NCI-H187 treated with DMSO at 0.1 percent for 48 hours (cell line): Measurements from ENCODE around the gene TNFRSF17.
"Not testable (repeated sequence)": the region's sequence is repeated elsewhere in the genome, so short reads cannot be mapped to it uniquely, and the experiment has no call there.

ENCODE experiments used
- DNase-seq: peaks from one replicate; lab custom pipeline; 2025; lab: John Stamatoyannopoulos, UW

Gene TNFRSF17

DNA sequence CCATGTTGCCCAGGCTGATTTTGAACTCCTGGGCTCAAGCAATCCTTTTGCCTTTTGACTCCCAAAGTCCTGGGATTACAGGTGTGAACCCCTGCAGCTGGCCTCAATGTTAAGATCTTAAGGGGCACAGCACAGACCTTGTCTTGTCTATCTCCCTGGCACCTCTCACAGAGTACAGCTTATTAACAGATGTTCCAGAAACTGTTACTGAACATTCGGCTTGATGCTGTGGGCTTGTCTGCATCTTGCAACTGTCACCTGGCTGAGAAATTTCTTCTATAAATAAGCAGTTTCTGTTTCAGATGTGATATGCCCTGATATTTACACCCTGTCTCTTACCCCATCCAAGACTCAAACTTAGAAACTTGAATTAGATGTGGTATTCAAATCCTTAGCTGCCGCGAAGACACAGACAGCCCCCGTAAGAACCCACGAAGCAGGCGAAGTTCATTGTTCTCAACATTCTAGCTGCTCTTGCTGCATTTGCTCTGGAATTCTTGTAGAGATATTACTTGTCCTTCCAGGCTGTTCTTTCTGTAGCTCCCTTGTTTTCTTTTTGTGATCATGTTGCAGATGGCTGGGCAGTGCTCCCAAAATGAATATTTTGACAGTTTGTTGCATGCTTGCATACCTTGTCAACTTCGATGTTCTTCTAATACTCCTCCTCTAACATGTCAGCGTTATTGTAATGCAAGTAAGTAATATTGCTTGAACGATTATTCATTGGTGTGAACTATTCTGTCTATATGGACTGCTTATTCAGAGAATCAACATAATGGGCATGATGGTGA is at the start of gene TNFRSF17:
TNFRSF17 (plus strand) TSS at position 450 of the 791 bp plus-strand sequence; CDS start at position 565, 115 bp downstream.
- no peak for DNase-seq

- peak; percentile 76 for DNase-seq
Observed at GRCh38 chr16:11915644-11916523, 49.1 kb upstream of the TNFRSF17 start, which contains the start of gene GSPT1. TSS of gene GSPT1 (minus strand) at chr16:11915956. CDS start at chr16:11915720, 236 bp downstream.

GRCh38 chr16:11916524-11917285 is 48.3 kb upstream of the TNFRSF17 start:
- DNase-seq: no peak

DNA sequence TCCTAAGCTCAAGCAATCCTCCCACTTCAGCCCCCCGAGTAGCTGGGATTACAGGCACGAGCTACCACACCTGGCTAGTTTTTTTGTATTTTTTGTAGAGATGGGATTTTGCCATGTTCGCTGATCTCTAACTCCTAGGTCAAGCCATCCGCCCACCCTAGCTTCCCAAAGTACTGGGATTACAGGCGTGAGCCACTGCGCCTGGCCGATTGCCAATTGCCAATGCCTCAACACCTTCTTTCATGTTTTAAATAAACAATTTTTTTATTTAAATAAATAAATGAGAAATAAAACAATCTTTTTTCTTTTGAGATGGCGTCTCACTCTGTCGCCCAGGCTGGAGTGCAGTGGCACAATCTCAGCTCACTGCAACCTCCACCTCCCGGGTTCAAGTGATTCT is 41.0 kb upstream of the TNFRSF17 start:
- not testable (repeated sequence) for DNase-seq

GRCh38 chr16:11927350-11927749 is 37.7 kb upstream of the TNFRSF17 start:
- not testable (repeated sequence) for DNase-seq

DNA sequence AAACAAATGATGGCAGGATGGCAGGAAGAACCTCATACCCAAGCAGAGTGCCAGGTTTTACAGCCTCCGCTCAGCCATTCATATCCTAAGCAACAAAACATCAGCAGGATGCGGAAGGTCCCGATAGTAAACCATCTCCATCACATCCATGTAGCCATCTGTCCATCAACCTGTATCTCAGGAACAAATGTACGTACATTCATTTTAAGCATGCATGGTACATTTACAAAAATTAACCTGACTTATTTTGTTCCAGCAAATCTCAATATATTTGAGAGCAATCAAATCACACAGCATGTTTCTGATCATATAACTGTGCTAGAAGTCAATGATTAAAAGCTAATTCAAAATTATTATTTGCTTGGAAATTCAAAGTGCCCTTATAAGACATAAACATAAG is 23.1 kb upstream of the TNFRSF17 start, which contains the start of gene NPIPB2:
NPIPB2 (minus strand) TSS at position 101 of the 400 bp plus-strand sequence; CDS start at position 101, 0 bp downstream.
- not testable (repeated sequence) for DNase-seq

DNA sequence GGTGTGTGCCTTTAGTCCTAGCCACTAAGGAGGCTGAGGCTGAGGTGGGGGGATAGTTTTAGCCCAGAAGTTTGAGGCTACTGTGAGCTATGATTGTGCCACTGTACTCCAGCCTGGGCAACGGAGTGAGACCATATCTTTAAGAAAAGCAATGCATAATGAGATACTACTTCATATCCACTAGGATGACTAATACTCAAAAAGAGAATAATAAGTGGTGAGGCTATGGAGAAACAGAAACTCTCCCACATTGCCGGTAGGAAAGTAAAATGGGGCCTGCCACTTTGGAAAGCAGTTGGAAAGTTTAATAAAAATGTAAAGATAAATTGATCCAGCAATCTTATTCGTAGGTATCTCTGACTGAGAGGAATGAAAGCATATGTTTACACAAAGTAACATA is 18.6 kb upstream of the TNFRSF17 start:
- no peak for DNase-seq

DNA sequence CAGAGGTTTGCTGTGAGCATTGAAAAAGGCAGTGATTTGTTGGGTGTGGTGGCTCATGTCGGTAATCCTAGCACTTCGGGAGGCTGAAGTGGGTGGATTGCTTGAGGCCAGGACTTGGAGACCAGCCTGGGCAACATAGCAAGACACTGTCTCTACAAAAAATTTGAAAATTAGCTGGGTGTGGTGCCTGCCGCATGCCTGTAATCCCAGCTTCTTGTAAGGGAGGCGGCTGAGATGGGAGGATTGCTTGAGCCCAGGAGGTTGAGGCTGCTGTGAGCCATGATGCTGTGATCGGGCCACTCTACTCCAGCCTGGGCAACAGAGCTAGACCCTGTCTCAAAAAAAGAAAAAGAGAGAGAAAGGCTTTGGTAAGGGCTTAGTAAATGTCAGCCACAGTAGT is 16.2 kb upstream of the TNFRSF17 start:
- no peak for DNase-seq

DNA sequence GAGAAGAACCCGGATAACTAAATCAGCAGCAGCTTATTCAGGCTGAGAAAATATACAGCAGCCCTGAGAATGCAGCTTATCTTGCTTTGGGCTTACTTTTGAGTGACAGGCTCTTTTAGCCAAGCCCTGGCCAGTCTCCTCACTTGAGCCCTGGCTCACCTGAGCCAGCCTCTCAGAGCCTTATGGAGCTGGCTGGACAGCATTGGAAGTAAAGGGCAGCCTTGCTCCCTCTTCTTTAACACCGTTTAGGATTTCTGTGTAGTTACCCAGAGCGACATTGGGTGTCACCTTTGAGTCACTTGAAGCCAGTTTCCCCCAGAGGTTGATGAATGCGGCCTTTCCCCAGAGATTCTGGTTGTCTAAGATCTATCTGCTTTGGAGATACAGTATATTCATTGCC is 15.5 kb upstream of the TNFRSF17 start:
- no peak for DNase-seq

GRCh38 chr16:11950388-11950787 is 14.6 kb upstream of the TNFRSF17 start:
- DNase-seq: no peak

GRCh38 chr16:11953576-11953975 is 11.4 kb upstream of the TNFRSF17 start:
- not testable (repeated sequence) for DNase-seq

DNA sequence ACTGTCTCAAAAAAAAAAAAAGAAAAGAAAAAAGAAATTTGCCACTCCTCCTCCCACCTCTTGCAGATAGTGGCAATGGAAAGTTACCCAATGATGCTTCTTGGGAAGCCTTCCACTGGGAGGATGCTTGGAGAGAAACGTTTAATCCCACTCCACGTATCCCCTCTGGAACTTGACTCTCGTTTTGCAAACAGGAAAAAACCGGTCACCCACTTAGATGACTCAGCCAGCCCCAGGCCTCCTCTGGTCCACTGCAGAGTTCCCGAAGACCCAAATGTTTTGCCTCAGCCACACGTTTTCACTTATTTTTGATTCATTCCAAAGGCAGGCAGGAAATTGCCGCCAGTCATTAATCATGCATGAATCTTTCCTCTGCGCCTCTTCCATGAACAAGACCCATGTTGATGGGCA is 9.3 kb upstream of the TNFRSF17 start:
- DNase-seq: no peak

- no peak for DNase-seq
Observed at GRCh38 chr16:11956558-11956957, 8.5 kb upstream of the TNFRSF17 start.

DNA sequence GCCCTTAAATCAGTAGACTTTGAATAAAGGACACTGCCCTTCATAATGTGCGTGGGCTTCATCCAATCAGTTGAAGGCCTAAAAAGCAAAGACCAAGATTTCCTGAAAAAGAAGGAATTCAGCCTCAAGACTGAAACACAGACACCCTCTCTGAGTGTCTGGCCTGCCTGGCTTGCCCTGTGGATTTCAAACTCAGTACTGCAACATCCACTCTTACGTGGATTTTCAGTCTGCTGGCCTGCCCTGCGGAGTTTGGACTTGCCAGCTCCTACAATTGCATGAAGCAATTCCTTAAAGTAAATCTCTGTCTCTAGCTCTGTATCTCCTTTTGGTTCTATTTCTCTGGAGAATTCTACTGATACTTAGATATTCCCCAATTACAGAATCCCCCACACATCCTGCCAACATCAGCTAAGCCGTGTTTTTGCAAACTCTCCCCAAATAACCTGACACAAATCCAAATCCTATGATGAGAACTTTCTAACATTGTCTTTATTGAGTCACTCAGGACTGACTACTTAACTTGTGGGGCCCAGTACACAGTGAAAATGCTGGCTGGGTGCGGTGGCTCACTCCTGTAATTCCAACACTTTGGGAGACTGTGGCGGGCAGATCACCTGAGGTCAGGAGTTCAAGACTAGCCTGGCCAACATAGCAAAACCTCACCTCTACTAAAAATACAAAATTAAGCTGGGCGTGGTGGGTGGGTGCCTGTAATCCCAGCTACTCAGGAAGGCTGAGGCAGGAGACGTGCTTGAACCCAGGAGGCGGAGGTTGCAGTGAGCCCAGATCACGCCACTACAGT is 7.2 kb upstream of the TNFRSF17 start:
- no peak for DNase-seq

- not testable (repeated sequence) for DNase-seq
Observed at GRCh38 chr16:11962457-11962856, 2.6 kb upstream of the TNFRSF17 start.

- not testable (repeated sequence) for DNase-seq
Observed at GRCh38 chr16:11962978-11963377, 2.0 kb upstream of the TNFRSF17 start.

GRCh38 chr16:11963706-11964105 is 1.3 kb upstream of the TNFRSF17 start:
- DNase-seq: no peak

- DNase-seq: no peak
Observed at GRCh38 chr16:11966173-11966572, 1.2 kb downstream of the TNFRSF17 start.

GRCh38 chr16:11967195-11967911 is 2.3 kb downstream of the TNFRSF17 start:
- DNase-seq: no peak

DNA sequence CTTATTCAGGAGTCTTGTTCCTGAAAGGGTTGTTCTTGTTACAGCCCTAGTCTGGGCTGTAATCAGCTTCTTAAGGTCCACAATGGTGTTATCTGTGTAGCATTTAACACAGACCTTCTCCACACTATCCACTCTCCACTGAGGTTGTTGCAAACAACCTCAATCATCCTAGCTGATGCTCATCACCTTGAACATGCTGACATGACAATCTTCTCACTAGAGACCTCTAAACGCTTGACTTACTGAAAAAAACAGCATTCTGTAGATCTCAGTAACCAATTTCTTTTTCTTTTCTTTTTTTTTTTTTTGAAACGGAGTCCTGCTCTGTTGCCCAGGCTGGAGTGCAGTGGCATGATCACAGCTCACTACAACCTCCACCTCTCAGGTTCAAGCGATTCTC is 3.6 kb downstream of the TNFRSF17 start:
- DNase-seq: no peak
